Stomach (tissue), 4 donors: Measurements from ENCODE around the gene UTS2B.

ENCODE experiments used
- POLR2A ChIP-seq, 4 donors: fragments of 450-650 bp; IDR thresholded peaks; one replicate each; pipeline ENCODE4 v1.6.1; 2016; ENCODE audit warnings: antibody characterized with exemption in 4 of 4, control low read depth in 2 of 4, mild to moderate bottlenecking in 1 of 4, moderate library complexity in 1 of 4
- POLR2AphosphoS5 ChIP-seq, 3 donors: sonication (generic); formaldehyde crosslinking; IDR thresholded peaks; one replicate each; pipeline ENCODE4 v1.6.1; 2016; ENCODE audit warnings: antibody characterized with exemption in 3 of 3

- no peak for TF ChIP-seq POLR2A (IDR thresholded peaks at IDR 0.05)
- TF ChIP-seq POLR2AphosphoS5 (IDR thresholded peaks at IDR 0.05), result no peak
Observed at GRCh38 chr3:191237047-191237882, 93.1 kb downstream of the UTS2B start.
